ENCODE data around the gene NKIRAS2.

The NKIRAS2 gene

GRCh38 chr17:42053731-42054500 lies 34.0 kb downstream of the NKIRAS2 start:
- peaks cover 0 to 9% of the 10 kb centered on the region in 2 donors for H3K27me3 ChIP-seq (ENCODE audit: control insufficient read depth in 2 of 2, insufficient read depth in 2 of 2, low read length in 2 of 2)
- H3K27ac ChIP-seq (ENCODE audit: low read depth in 2 of 2, low read length in 2 of 2): no peak overlapping the region
- no peaks in the 10 kb centered on the region for H3K36me3 ChIP-seq (ENCODE audit: control insufficient read depth in 2 of 2, insufficient read depth in 2 of 2, low read length in 2 of 2)
- H3K4me3 ChIP-seq (ENCODE audit: low read length in 2 of 2): no peak overlapping the region
- H3K9ac ChIP-seq (ENCODE audit: low read depth in 1 of 2, low read length in 2 of 2): no peak overlapping the region
- H3K4me1 ChIP-seq (ENCODE audit: control insufficient read depth in 2 of 2, insufficient read depth in 2 of 2, low read length in 2 of 2): peaks cover 6% of the 10 kb centered on the region in 2 donors
- no peaks in the 10 kb centered on the region for H3K9me3 ChIP-seq (ENCODE audit: control insufficient read depth in 2 of 2, low read length in 2 of 2)

DNA sequence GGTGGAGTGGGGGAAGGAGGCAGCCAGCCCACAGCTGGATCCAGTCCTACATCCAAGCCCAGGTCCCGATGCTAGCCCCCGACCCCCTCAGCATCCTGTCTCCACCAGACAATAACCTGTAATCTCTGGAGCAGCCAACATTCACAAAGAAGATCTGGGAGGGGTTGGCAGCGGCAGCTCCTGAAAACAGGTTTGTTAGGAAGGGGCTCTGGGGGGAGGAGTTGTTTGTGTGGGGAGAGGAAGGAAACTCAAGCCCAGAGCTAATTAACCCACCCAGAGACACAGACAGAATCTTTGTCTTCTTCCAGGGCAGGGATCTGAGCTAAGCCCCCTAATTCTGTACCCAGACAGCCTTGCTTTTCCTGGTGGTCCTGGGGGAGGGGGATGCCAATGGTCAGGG lies 35.1 kb downstream of the NKIRAS2 start:
- H3K27ac ChIP-seq (ENCODE audit: low read depth in 2 of 2, low read length in 2 of 2): no peak overlapping the region
- peaks cover 0 to 9% of the 10 kb centered on the region in 2 donors for H3K27me3 ChIP-seq (ENCODE audit: control insufficient read depth in 2 of 2, insufficient read depth in 2 of 2, low read length in 2 of 2)
- H3K9me3 ChIP-seq (ENCODE audit: control insufficient read depth in 2 of 2, low read length in 2 of 2): no peaks in the 10 kb centered on the region
- no peaks in the 10 kb centered on the region for H3K36me3 ChIP-seq (ENCODE audit: control insufficient read depth in 2 of 2, insufficient read depth in 2 of 2, low read length in 2 of 2)
- H3K4me3 ChIP-seq (ENCODE audit: low read length in 2 of 2): no peak overlapping the region
- H3K4me1 ChIP-seq (ENCODE audit: control insufficient read depth in 2 of 2, insufficient read depth in 2 of 2, low read length in 2 of 2): peaks cover 1 to 5% of the 10 kb centered on the region in 2 donors
- no peak overlapping the region for H3K9ac ChIP-seq (ENCODE audit: low read depth in 1 of 2, low read length in 2 of 2)

DNA sequence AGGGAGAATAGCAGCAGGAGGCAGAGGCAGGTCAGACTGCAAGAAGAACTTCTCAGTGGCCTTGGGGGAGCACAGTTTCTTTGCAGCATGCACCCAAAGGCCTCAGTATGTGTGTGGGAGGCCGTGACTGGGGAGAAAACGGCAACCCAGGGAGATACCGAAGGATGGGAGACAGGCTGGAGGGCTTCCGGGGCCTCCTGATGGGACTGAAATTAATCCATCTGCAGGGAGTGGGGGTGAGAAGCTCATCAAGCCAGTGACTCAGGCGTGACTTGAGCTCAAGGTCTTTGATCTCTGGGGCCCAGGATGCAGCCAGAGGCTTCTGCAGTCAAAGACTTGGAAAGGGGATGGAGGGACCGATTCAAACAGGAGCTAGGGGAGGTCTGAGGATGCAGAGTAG lies 35.6 kb downstream of the NKIRAS2 start:
- H3K27ac ChIP-seq (ENCODE audit: low read depth in 2 of 2, low read length in 2 of 2): no peak overlapping the region
- no peak overlapping the region for H3K4me3 ChIP-seq (ENCODE audit: low read length in 2 of 2)
- peaks cover 0 to 9% of the 10 kb centered on the region in 2 donors for H3K27me3 ChIP-seq (ENCODE audit: control insufficient read depth in 2 of 2, insufficient read depth in 2 of 2, low read length in 2 of 2)
- H3K36me3 ChIP-seq (ENCODE audit: control insufficient read depth in 2 of 2, insufficient read depth in 2 of 2, low read length in 2 of 2): no peaks in the 10 kb centered on the region
- no peaks in the 10 kb centered on the region for H3K9me3 ChIP-seq (ENCODE audit: control insufficient read depth in 2 of 2, low read length in 2 of 2)
- no peak overlapping the region for H3K9ac ChIP-seq (ENCODE audit: low read depth in 1 of 2, low read length in 2 of 2)
- peaks cover 0 to 4% of the 10 kb centered on the region in 2 donors for H3K4me1 ChIP-seq (ENCODE audit: control insufficient read depth in 2 of 2, insufficient read depth in 2 of 2, low read length in 2 of 2)

GRCh38 chr17:42056635-42057034 lies 36.7 kb downstream of the NKIRAS2 start:
- Histone ChIP-seq H3K27ac (ENCODE audit: low read depth in 2 of 2, low read length in 2 of 2) (no peak overlapping the region), H3K36me3 (ENCODE audit: control insufficient read depth in 2 of 2, insufficient read depth in 2 of 2, low read length in 2 of 2) (no peaks in the 10 kb centered on the region), H3K27me3 (ENCODE audit: control insufficient read depth in 2 of 2, insufficient read depth in 2 of 2, low read length in 2 of 2) (peaks cover 0 to 5% of the 10 kb centered on the region in 2 donors), H3K4me3 (ENCODE audit: low read length in 2 of 2) (no peak overlapping the region), H3K9ac (ENCODE audit: low read depth in 1 of 2, low read length in 2 of 2) (no peak overlapping the region), H3K9me3 (ENCODE audit: control insufficient read depth in 2 of 2, low read length in 2 of 2) (no peaks in the 10 kb centered on the region), H3K4me1 (ENCODE audit: control insufficient read depth in 2 of 2, insufficient read depth in 2 of 2, low read length in 2 of 2) (peaks cover 0 to 4% of the 10 kb centered on the region in 2 donors)

- H3K27me3 ChIP-seq (ENCODE audit: control insufficient read depth in 2 of 2, insufficient read depth in 2 of 2, low read length in 2 of 2): peaks cover 0 to 4% of the 10 kb centered on the region in 2 donors
- no peaks in the 10 kb centered on the region for H3K9me3 ChIP-seq (ENCODE audit: control insufficient read depth in 2 of 2, low read length in 2 of 2)
- no peaks in the 10 kb centered on the region for H3K36me3 ChIP-seq (ENCODE audit: control insufficient read depth in 2 of 2, insufficient read depth in 2 of 2, low read length in 2 of 2)
- no peak overlapping the region for H3K27ac ChIP-seq (ENCODE audit: low read depth in 2 of 2, low read length in 2 of 2)
- no peak overlapping the region for H3K9ac ChIP-seq (ENCODE audit: low read depth in 1 of 2, low read length in 2 of 2)
- no peak overlapping the region for H3K4me3 ChIP-seq (ENCODE audit: low read length in 2 of 2)
- H3K4me1 ChIP-seq (ENCODE audit: control insufficient read depth in 2 of 2, insufficient read depth in 2 of 2, low read length in 2 of 2): peaks cover 0 to 4% of the 10 kb centered on the region in 2 donors
These were observed 38.2 kb downstream of the NKIRAS2 start for GRCh38 chr17:42058063-42058462.

GRCh38 chr17:42059815-42060214 lies 39.9 kb downstream of the NKIRAS2 start:
- Histone ChIP-seq H3K4me3 (ENCODE audit: low read length in 2 of 2) (no peak overlapping the region), H3K9me3 (ENCODE audit: control insufficient read depth in 2 of 2, low read length in 2 of 2) (no peaks in the 10 kb centered on the region), H3K36me3 (ENCODE audit: control insufficient read depth in 2 of 2, insufficient read depth in 2 of 2, low read length in 2 of 2) (no peaks in the 10 kb centered on the region), H3K27me3 (ENCODE audit: control insufficient read depth in 2 of 2, insufficient read depth in 2 of 2, low read length in 2 of 2) (no peaks in the 10 kb centered on the region), H3K4me1 (ENCODE audit: control insufficient read depth in 2 of 2, insufficient read depth in 2 of 2, low read length in 2 of 2) (peaks cover 0 to 4% of the 10 kb centered on the region in 2 donors), H3K27ac (ENCODE audit: low read depth in 2 of 2, low read length in 2 of 2) (no peak overlapping the region), H3K9ac (ENCODE audit: low read depth in 1 of 2, low read length in 2 of 2) (no peak overlapping the region)

DNA sequence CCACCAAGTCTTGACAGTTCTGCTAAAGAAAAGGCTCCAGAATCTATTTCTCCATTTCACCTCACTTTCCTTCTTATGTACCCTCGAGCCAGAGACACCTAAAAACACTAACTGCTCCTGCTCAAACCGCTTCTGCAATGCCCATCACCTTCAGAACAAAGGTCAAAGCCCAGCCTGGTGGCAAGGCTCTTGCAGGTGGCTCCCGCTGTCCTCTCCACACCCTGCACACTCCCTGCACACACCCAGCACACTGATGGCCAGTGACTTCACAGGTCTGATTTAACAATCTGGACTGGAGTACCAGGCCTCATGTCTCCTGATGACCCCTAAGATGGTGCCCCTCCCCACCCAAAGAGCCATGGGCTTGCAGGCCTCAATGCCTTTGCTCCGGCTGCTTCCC lies 40.3 kb downstream of the NKIRAS2 start:
- Histone ChIP-seq H3K4me1 (ENCODE audit: control insufficient read depth in 2 of 2, insufficient read depth in 2 of 2, low read length in 2 of 2) (peaks cover 0 to 4% of the 10 kb centered on the region in 2 donors), H3K4me3 (ENCODE audit: low read length in 2 of 2) (no peak overlapping the region), H3K36me3 (ENCODE audit: control insufficient read depth in 2 of 2, insufficient read depth in 2 of 2, low read length in 2 of 2) (no peaks in the 10 kb centered on the region), H3K9me3 (ENCODE audit: control insufficient read depth in 2 of 2, low read length in 2 of 2) (no peaks in the 10 kb centered on the region), H3K27ac (ENCODE audit: low read depth in 2 of 2, low read length in 2 of 2) (no peak overlapping the region), H3K9ac (ENCODE audit: low read depth in 1 of 2, low read length in 2 of 2) (no peak overlapping the region), H3K27me3 (ENCODE audit: control insufficient read depth in 2 of 2, insufficient read depth in 2 of 2, low read length in 2 of 2) (no peaks in the 10 kb centered on the region)

GRCh38 chr17:42061646-42062487 lies 42.0 kb downstream of the NKIRAS2 start:
- no peaks in the 10 kb centered on the region for H3K36me3 ChIP-seq (ENCODE audit: control insufficient read depth in 2 of 2, insufficient read depth in 2 of 2, low read length in 2 of 2)
- H3K4me3 ChIP-seq (ENCODE audit: low read length in 2 of 2): no peak overlapping the region
- no peaks in the 10 kb centered on the region for H3K9me3 ChIP-seq (ENCODE audit: control insufficient read depth in 2 of 2, low read length in 2 of 2)
- H3K27ac ChIP-seq (ENCODE audit: low read depth in 2 of 2, low read length in 2 of 2): no peak overlapping the region
- peaks cover 0 to 4% of the 10 kb centered on the region in 2 donors for H3K4me1 ChIP-seq (ENCODE audit: control insufficient read depth in 2 of 2, insufficient read depth in 2 of 2, low read length in 2 of 2)
- no peak overlapping the region for H3K9ac ChIP-seq (ENCODE audit: low read depth in 1 of 2, low read length in 2 of 2)
- H3K27me3 ChIP-seq (ENCODE audit: control insufficient read depth in 2 of 2, insufficient read depth in 2 of 2, low read length in 2 of 2): no peaks in the 10 kb centered on the region

- Histone ChIP-seq H3K4me3 (ENCODE audit: low read length in 2 of 2) (no peak overlapping the region), H3K27ac (ENCODE audit: low read depth in 2 of 2, low read length in 2 of 2) (no peak overlapping the region), H3K4me1 (ENCODE audit: control insufficient read depth in 2 of 2, insufficient read depth in 2 of 2, low read length in 2 of 2) (peaks cover 4 to 7% of the 10 kb centered on the region in 2 donors), H3K27me3 (ENCODE audit: control insufficient read depth in 2 of 2, insufficient read depth in 2 of 2, low read length in 2 of 2) (no peaks in the 10 kb centered on the region), H3K36me3 (ENCODE audit: control insufficient read depth in 2 of 2, insufficient read depth in 2 of 2, low read length in 2 of 2) (no peaks in the 10 kb centered on the region), H3K9ac (ENCODE audit: low read depth in 1 of 2, low read length in 2 of 2) (no peak overlapping the region), H3K9me3 (ENCODE audit: control insufficient read depth in 2 of 2, low read length in 2 of 2) (no peaks in the 10 kb centered on the region)
These were observed 42.8 kb downstream of the NKIRAS2 start for GRCh38 chr17:42062681-42063080.

GRCh38 chr17:42065201-42065600 lies 45.3 kb downstream of the NKIRAS2 start:
- H3K9ac ChIP-seq (ENCODE audit: low read depth in 1 of 2, low read length in 2 of 2): no peak overlapping the region
- H3K27me3 ChIP-seq (ENCODE audit: control insufficient read depth in 2 of 2, insufficient read depth in 2 of 2, low read length in 2 of 2): peaks cover 0 to under 1% of the 10 kb centered on the region in 2 donors
- H3K4me1 ChIP-seq (ENCODE audit: control insufficient read depth in 2 of 2, insufficient read depth in 2 of 2, low read length in 2 of 2): peaks cover 9 to 10% of the 10 kb centered on the region in 2 donors
- no peak overlapping the region for H3K4me3 ChIP-seq (ENCODE audit: low read length in 2 of 2)
- H3K36me3 ChIP-seq (ENCODE audit: control insufficient read depth in 2 of 2, insufficient read depth in 2 of 2, low read length in 2 of 2): no peaks in the 10 kb centered on the region
- H3K27ac ChIP-seq (ENCODE audit: low read depth in 2 of 2, low read length in 2 of 2): no peak overlapping the region
- no peaks in the 10 kb centered on the region for H3K9me3 ChIP-seq (ENCODE audit: control insufficient read depth in 2 of 2, low read length in 2 of 2)
